ENCODE data around the gene MRPL4.
"Not testable (repeated sequence)": the region's sequence is repeated elsewhere in the genome, so short reads cannot be mapped to it uniquely, and the experiment has no call there.

Gene MRPL4

DNA sequence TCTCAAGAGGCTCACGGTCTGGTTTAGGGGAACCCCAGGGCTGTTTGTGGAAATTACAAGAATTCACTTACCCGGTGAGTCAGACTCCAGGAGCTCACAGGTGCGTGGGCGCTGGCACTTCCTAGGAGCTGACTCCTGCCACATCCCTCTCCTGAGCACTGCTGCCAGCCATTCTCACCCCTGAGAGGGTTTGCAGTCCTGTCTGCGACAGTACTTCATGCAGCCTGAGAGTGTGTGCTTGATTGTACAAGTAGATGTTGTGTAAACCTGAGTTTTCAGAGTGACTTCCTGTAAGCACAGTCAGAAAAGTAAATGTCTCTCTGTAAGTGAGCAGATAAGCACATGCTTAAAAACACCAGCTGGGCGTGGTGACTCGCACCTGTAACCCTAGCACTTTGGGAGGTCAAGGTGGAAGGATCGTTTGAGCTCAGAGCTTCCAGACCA lies 8.1 kb downstream of the MRPL4 start:
- peak in 35 of 56 donors; percentile 2 to 80 (median 38) for DNase-seq

DNA sequence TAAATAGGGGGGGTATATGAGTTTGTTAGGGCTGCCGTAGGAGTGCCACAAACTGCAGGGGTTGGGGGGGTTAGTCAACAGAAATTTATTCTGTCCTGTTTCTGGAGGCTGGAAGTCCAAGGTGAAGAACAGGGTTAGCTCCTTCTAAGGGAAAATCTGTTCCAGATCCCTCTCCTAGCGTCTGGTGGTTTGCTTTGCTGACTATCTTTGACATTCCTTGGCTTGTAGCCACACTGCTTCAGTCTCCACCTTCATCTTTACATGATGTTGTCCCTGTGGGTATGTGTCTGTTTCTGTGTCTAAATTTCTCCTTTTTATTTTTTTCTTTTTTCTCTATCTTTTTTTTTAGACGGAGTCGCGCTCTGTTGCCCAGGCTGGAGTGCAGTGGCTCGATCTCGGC lies 10.8 kb downstream of the MRPL4 start:
- DNase-seq, result no peak

DNA sequence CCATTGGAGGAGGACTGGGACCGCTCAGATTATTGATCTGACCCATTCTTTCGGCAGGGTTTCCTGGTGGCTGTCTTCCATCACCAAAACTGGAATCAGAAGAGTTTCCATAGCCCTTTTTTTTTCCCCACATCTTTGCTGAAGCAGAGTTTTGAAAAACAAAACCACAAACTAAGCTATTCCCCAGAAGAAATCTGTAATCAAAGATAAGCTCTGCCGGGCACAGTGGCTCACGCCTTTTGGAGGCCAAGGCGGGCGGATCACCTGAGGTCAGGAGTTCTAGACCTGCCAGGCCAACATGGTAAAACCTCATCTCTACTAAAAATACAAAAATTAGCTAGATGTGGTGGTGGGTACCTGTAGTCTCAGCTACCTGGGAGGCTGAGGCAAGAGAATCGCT lies 14.7 kb downstream of the MRPL4 start:
- DNase-seq, result no peak

DNA sequence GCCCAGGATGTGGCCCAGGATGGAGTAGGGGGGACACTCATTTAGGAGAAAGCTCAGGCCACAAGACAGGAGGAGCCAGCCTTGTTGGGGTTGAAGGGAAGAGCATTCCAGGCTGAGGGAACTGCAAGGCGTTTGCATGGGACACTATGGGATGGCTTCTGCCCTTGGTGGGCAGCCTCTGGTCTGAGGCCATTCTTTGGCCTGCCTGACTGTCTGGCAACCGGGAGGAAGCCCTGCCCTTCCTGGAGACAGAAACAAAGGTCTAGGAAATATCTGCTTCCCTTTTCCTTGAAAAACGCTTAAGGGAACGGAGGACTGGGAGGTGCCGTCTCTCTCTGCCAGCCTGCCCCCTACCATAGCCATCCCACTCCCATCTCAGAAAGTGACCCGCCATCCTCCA lies 16.1 kb downstream of the MRPL4 start:
- DNase-seq, result no peak

DNA sequence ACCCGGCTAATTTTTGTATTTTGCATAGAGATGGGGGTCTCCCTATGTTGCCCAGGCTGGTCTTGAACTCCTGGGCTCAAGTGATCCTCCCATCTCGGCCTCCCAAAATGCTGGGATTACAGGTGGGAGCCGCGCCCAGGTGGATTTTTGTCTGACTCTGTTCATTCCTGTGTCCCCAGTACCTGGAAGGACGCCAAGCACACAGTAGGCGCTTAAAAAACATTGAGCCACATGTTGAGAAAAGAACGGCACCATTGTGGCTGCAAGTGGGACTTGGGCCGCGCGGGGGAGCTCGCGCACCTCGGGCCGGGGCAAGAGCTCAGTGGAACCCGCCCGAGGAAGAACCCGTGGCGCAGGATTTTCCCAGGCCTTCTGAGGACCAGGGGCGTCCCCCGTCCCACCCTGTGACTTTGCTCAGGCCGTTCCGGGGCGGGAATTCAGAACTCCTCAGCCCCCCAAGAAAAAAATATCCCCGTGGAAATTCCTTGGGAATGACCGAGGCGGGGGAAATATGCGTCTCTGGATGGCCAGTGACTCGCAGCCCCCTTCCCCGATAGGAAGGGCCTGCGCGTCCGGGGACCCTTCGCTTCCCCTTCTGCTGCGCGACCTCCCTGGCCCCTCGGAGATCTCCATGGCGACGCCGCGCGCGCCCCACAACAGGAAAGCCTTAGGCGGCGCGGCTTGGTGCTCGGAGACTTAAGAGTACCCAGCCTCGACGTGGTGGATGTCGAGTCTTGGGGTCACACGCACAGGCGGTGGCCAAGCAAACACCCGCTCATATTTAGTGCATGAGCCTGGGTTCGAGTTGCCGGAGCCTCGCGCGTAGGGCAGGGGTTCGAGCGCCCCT lies 17.5 kb downstream of the MRPL4 start:
- DNase-seq, result peak in 50 of 56 donors; percentile 19 to 85 (median 52)

DNA sequence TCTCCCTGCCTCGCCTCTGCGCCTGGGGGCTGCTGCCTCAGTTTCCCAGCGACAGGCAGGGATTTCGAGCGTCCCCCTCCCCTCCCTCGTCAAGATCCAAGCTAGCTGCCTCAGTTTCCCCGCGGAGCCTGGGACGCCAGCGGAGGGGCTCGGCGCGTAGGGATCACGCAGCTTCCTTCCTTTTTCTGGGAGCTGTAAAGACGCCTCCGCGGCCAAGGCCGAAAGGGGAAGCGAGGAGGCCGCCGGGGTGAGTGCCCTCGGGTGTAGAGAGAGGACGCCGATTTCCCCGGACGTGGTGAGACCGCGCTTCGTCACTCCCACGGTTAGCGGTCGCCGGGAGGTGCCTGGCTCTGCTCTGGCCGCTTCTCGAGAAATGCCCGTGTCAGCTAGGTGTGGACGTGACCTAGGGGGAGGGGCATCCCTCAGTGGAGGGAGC lies 18.2 kb downstream of the MRPL4 start:
- DNase-seq, result peak in 17 of 56 donors; percentile 2 to 52 (median 12)

DNA sequence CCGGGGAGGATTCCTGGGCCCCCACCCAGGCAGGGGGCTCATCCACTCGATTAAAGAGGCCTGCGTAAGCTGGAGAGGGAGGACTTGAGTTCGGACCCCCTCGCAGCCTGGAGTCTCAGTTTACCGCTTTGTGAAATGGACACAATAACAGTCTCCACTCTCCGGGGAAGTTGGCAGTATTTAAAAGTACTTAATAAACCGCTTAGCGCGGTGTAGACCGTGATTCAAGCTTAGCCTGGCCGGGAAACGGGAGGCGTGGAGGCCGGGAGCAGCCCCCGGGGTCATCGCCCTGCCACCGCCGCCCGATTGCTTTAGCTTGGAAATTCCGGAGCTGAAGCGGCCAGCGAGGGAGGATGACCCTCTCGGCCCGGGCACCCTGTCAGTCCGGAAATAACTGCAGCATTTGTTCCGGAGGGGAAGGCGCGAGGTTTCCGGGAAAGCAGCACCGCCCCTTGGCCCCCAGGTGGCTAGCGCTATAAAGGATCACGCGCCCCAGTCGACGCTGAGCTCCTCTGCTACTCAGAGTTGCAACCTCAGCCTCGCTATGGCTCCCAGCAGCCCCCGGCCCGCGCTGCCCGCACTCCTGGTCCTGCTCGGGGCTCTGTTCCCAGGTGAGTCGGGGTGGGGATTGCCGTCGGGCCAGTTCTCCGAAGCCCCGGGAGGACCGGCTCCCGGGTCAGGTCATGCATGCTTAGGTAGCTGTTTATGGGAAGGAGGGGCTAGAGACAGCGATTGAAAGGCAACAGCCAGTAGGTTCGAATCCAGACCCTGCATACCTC lies 18.8 kb downstream of the MRPL4 start, which contains the start of gene ICAM1:
Gene ICAM1 (plus strand): TSS at position 505 of the 779 bp plus-strand sequence. CDS start 40 bp downstream, at position 545.
- DNase-seq, result peak in 16 of 56 donors; percentile 4 to 48 (median 18)

DNA sequence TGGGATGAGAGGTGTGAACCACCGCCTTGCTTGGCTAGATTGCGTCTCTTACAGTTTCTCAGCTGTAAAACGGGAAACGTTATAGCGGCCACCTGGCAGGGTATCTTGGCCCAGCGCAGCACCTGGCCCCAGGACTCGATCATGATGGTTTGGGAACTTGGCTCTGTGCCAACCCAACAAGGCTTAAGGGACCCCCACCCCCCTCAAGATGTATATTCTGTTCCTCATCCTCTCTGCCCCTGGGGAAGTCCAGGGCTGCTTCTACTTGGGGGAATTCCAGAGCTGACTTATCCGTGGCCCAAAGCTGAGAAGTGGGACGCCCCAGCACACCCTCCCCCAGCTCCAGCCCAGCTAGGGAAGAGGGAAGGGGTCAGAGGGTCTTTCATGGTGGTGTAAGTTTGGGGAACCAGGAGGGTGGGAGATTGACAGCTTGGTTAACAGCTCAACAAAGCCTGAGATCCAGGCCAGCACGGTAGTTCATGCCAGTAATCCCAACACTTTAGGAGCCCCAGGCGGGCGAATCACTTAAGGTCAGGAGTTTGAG lies 19.6 kb downstream of the MRPL4 start:
- no peak for DNase-seq

DNA sequence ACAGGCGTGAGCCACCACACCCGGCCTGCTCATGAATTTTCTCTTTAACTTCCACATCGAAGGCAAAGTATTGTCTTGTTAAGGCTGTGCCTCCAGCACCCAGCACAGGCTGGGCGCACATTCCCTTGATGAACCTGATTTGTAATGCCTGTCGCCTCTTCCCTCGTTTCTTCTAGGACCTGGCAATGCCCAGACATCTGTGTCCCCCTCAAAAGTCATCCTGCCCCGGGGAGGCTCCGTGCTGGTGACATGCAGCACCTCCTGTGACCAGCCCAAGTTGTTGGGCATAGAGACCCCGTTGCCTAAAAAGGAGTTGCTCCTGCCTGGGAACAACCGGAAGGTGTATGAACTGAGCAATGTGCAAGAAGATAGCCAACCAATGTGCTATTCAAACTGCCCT lies 22.6 kb downstream of the MRPL4 start:
- DNase-seq, result no peak

DNA sequence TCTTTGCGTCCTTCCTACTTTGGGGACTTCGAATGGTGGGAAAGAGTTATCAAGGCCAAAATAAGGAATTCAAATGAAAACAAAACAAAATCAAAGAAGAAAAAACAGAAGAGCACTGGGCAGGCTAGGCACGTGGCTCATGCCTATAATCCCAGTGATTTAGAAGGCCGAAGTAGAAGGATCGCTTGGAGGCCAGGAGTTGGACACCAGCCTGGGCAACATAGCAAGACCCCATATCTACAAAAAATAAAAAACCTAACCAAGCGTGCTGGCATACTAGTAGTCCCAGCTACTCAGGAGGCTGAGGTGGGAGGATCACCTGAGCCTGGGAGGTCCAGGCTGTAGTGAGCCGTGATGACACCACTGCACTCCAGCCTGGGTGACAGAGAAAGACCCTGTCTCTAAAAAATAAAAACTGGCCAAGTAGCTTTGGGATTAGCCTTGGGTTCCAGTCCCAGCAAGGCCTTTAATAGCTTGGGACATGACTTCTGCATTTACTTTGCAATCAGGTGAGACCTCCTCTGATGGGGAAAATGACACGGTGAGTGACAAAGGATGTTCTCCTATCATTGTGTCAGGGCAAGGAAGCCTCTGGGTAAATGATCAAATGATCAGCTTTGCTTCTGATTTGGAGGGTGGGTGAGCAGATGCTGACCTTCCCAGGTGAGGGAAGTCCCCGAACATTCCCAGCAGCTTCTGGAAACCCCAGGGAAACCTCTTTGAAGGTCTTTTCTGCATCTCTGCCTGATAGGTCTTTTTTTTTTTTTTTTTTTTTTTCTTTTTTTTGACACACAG lies 26.0 kb downstream of the MRPL4 start:
- no peak for DNase-seq

DNA sequence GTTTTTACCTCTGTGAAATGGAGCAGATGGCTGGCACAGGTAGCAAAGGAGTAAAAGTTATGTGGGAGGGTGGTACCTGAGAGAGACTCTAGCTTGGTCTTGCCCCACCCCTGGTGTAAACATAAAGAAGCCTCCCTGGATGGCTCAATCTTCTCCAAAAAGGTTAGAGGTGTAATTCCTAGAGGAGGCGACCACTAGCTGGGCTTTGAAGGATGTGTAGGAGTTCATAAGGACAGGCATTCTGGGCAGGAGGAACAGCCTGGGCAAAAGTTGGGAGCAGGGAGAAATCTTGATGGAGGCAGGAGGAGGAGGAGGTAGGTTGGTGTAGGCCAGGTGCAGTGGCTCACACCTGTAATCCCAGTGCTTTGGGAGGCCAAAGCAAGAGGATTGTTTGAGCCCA lies 26.9 kb downstream of the MRPL4 start:
- DNase-seq, result no peak

DNA sequence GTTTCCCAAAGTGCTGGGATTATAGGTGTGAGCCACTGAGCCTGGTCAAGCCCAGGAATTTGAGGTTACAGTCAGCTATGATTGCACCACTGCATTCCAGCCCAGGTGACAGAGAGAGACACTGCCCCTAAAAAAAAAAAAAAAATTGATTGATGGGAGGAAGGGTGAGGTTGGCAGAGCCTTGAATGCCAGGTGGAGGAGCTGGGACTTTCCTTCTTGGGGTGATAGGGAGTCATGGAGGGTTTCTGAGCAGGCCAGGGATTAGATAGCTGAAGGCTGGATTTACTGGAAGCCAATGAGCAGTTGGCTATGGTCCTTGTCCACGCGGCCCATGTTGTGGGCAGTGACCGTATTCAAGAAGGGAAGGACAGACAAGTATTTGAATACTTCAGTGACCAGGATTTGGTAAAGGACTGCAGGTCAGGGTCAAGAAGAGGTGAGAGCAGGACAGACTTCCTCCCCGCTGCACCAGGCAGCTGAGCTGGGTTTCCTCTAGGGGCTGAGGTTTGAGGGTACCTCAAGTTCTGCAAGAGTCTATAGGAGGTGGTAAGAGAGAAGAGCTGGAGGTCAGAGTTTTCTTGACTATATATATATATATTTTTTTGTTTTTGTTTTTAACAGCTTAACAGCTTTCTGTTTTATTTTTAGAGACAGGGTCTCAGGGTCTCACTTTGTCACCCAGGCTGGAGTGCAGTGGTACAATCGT lies 27.9 kb downstream of the MRPL4 start:
- DNase-seq, result no peak

DNA sequence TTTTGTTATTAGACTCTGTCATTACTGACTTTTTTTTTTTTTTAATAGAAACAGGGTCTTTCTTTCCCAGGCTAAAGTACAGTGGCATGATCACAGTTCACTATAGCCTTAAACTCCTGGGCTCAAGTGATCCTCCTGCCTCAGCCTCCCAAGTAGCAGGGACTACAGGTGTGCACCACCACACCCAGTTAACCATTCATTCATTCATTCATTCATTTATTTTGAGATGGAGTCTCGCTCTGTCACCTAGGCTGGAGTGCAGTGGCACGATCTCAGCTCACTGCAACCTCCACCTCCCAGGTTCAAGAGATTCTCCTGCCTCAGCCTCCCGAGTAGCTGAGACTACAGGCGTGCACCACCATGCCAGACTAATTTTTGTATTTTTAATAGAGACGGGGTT lies 30.0 kb downstream of the MRPL4 start:
- DNase-seq, result not testable (repeated sequence)

DNA sequence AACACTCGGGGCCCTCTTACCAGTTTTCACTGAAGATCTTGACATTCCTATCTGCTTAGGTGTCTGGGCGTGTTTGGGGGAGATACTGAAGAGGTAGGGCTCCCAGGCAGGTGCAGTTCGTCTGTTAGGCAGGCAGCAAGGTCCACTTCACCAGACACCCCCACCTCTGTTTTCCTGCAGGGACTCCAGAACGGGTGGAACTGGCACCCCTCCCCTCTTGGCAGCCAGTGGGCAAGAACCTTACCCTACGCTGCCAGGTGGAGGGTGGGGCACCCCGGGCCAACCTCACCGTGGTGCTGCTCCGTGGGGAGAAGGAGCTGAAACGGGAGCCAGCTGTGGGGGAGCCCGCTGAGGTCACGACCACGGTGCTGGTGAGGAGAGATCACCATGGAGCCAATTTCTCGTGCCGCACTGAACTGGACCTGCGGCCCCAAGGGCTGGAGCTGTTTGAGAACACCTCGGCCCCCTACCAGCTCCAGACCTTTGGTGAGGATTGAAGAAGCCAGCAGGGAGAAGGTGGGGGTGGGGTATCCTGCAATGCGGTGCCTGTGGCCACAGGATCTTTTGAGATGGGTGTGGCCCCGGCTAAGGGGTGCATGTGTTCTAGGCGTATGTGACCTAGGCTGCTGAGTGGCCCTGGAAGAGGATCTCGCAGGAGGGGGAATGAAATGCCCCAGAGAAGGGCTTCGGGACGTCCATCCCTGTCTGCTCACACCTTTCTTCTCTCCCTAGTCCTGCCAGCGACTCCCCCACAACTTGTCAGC lies 31.5 kb downstream of the MRPL4 start:
- DNase-seq, result no peak

DNA sequence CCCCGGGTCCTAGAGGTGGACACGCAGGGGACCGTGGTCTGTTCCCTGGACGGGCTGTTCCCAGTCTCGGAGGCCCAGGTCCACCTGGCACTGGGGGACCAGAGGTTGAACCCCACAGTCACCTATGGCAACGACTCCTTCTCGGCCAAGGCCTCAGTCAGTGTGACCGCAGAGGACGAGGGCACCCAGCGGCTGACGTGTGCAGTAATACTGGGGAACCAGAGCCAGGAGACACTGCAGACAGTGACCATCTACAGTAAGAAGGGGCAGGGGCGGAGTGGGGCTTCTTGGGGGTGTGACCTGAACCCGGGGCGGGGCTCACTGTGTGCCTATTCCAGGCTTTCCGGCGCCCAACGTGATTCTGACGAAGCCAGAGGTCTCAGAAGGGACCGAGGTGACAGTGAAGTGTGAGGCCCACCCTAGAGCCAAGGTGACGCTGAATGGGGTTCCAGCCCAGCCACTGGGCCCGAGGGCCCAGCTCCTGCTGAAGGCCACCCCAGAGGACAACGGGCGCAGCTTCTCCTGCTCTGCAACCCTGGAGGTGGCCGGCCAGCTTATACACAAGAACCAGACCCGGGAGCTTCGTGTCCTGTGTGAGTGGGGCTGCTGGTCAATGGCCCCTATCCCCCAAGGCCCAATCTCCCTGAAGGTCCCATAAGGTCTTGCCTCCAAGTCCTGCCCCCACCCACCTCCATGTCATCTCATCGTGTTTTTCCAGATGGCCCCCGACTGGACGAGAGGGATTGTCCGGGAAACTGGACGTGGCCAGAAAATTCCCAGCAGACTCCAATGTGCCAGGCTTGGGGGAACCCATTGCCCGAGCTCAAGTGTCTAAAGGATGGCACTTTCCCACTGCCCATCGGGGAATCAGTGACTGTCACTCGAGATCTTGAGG lies 32.3 kb downstream of the MRPL4 start:
- DNase-seq, result no peak

DNA sequence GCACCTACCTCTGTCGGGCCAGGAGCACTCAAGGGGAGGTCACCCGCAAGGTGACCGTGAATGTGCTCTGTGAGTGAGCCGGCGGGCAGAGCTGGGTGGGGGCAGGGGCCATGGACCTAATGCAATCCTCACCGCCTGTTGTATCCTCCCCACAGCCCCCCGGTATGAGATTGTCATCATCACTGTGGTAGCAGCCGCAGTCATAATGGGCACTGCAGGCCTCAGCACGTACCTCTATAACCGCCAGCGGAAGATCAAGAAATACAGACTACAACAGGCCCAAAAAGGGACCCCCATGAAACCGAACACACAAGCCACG lies 32.9 kb downstream of the MRPL4 start:
- DNase-seq, result no peak

DNA sequence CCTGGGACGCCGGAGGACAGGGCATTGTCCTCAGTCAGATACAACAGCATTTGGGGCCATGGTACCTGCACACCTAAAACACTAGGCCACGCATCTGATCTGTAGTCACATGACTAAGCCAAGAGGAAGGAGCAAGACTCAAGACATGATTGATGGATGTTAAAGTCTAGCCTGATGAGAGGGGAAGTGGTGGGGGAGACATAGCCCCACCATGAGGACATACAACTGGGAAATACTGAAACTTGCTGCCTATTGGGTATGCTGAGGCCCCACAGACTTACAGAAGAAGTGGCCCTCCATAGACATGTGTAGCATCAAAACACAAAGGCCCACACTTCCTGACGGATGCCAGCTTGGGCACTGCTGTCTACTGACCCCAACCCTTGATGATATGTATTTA lies 33.4 kb downstream of the MRPL4 start:
- no peak for DNase-seq

DNA sequence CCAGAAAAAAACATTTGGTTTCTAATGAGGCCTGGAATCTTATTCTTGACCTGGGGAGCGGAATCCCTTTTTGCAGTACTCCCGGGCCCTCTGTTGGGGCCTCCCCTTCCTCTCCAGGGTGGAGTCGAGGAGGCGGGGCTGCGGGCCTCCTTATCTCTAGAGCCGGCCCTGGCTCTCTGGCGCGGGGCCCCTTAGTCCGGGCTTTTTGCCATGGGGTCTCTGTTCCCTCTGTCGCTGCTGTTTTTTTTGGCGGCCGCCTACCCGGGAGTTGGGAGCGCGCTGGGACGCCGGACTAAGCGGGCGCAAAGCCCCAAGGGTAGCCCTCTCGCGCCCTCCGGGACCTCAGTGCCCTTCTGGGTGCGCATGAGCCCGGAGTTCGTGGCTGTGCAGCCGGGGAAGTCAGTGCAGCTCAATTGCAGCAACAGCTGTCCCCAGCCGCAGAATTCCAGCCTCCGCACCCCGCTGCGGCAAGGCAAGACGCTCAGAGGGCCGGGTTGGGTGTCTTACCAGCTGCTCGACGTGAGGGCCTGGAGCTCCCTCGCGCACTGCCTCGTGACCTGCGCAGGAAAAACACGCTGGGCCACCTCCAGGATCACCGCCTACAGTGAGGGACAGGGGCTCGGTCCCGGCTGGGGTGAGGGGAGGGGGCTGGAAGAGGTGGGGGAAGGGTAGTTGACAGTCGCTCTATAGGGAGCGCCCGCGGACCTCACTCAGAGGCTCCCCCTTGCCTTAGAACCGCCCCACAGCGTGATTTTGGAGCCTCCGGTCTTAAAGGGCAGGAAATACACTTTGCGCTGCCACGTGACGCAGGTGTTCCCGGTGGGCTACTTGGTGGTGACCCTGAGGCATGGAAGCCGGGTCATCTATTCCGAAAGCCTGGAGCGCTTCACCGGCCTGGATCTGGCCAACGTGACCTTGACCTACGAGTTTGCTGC lies 35.1 kb downstream of the MRPL4 start, which contains the start of gene ICAM4:
Gene ICAM4 (plus strand): TSS at position 153 of the 935 bp plus-strand sequence. CDS start 58 bp downstream, at position 211.
- DNase-seq, result no peak
